CD4-positive, alpha-beta memory T cell (primary cell): ENCODE data around the gene RCC1. TPM values are rescaled to one million over a fixed set of nuclear protein-coding genes. Genes with fewer than 3 reads are reported as not detected.
"Not testable (repeated sequence)": the region's sequence is repeated elsewhere in the genome, so short reads cannot be mapped to it uniquely, and the experiment has no call there.

Source experiments
- CTCF ChIA-PET: fragments of 350-600 bp; sonication (Branson Sonifier 250); formaldehyde crosslinking; loops from one replicate; lab custom pipeline; 2021; ENCODE audit warnings: inconsistent platforms; ENCODE audit not compliant: partially characterized antibody; lab: Charles Lee
- POLR2A ChIA-PET: fragments of 350-600 bp; sonication (Branson Sonifier 250); formaldehyde crosslinking; loops from one replicate; lab custom pipeline; 2021; ENCODE audit not compliant: partially characterized antibody; lab: Charles Lee
- DNase-seq, 5 donors: peaks; one replicate each; pipeline versions ENCODE4 v3.0.0 to v3.0.0-alpha.2; 2020 to 2022; ENCODE audit warnings: mixed read lengths in 1 of 5
- H3K27ac ChIP-seq: one replicate; pipeline ENCODE4 v1.7.0; 2013; ENCODE audit warnings: low read depth, low read length
- H3K27me3 ChIP-seq: 2 replicates; pipeline ENCODE4 v1.7.0; 2013; ENCODE audit warnings: mild to moderate bottlenecking, low read length, moderate library complexity; ENCODE audit not compliant: insufficient read depth
- H3K36me3 ChIP-seq: 2 replicates; pipeline ENCODE4 v1.7.0; 2013; ENCODE audit warnings: mild to moderate bottlenecking, low read length, moderate library complexity; ENCODE audit not compliant: insufficient read depth
- H3K4me1 ChIP-seq: 2 replicates; pipeline ENCODE4 v1.7.0; 2013; ENCODE audit warnings: mild to moderate bottlenecking, low read length, moderate library complexity; ENCODE audit not compliant: insufficient read depth
- H3K4me3 ChIP-seq, 2 donors: one replicate each; pipeline ENCODE4 v1.7.0; 2013; ENCODE audit warnings: low read length in 2 of 2, mild to moderate bottlenecking in 1 of 2
- H3K9me3 ChIP-seq, 2 donors: one replicate each; pipeline ENCODE4 v1.7.0; 2013; ENCODE audit warnings: low read length in 2 of 2, control low read depth in 1 of 2; ENCODE audit not compliant: control insufficient read depth in 1 of 2
- H3K27ac Mint-ChIP-seq, 7 donors: one replicate each; pipeline ENCODE4 v1.8.0; 2020 to 2021; ENCODE audit warnings: mixed read lengths in 7 of 7, mild to moderate bottlenecking in 6 of 7, inconsistent platforms in 3 of 7, moderate library complexity in 3 of 7
- H3K27me3 Mint-ChIP-seq, 2 donors: one replicate each; pipeline ENCODE4 v1.8.0; 2020 to 2021; ENCODE audit warnings: mixed read lengths in 2 of 2
- H3K36me3 Mint-ChIP-seq, 2 donors: one replicate each; pipeline ENCODE4 v1.8.0; 2020 to 2021; ENCODE audit warnings: mixed read lengths in 2 of 2, inconsistent platforms in 1 of 2, mild to moderate bottlenecking in 1 of 2
- H3K4me1 Mint-ChIP-seq, 4 donors: one replicate each; pipeline ENCODE4 v1.8.0; 2020 to 2021; ENCODE audit warnings: mixed read lengths in 4 of 4, mild to moderate bottlenecking in 1 of 4
- H3K4me3 Mint-ChIP-seq, 8 donors: one replicate each; pipeline ENCODE4 v1.8.0; 2020 to 2021; ENCODE audit warnings: mixed read lengths in 8 of 8, mild to moderate bottlenecking in 7 of 8, moderate library complexity in 6 of 8, inconsistent platforms in 3 of 8
- H3K9me3 Mint-ChIP-seq, 8 donors: one replicate each; pipeline ENCODE4 v1.8.0; 2020 to 2021; ENCODE audit warnings: mixed read lengths in 8 of 8, mild to moderate bottlenecking in 5 of 8, inconsistent platforms in 3 of 8, moderate library complexity in 1 of 8
- intact Hi-C: fragments of 100-400 bp; cut with micrococcal nuclease; formaldehyde crosslinking; loops from one replicate; pipeline ENCODE4 v1.15.1; 2023
- polyA plus RNA-seq, 2 donors: library from polyadenylated mRNA; unstranded; fragments of 300-500 nt; fragmentation: Illumina TruSeq; gene quantifications; one replicate each; pipeline ENCODE4 v1.2.3, GENCODE V29; 2021
- total RNA-seq, 2 experiments: library from RNA; stranded (reverse); gene quantifications; one replicate each; pipeline ENCODE4 v1.2.3, GENCODE V29; 2021

The RCC1 gene
- total and polyA plus RNA-seq, 4 experiments from 2014 or later: 7.8 to 18.4 (median 14.2) TPM

DNA sequence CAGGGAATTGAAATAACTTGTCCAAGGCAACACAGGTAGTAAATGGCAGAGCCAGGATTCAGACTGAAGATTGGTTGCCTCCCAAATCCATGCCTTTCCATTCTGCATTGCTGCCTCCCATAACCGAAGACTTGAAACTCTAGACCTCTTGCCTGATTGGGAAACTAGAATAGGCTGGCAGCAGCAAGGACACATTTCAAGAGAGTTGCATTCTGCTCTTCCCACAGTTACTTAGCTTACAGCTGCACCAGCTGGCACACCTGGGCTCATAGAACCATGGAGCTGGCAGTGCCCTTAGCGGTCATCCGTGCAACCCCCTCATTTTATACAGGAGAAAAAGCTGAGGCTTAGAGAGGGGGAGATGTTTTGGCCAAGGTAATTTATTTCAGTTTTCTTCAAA lies 55.0 kb downstream of the RCC1 start:
- H3K9me3 Mint-ChIP-seq: no peaks in the 10 kb centered on the region
- H3K27ac Mint-ChIP-seq: no peak overlapping the region
- intact Hi-C loops: no loop called here
- Histone ChIP-seq H3K4me3 (no peak overlapping the region), H3K36me3 (peaks cover 45% of the 10 kb centered on the region), H3K27me3 (no peaks in the 10 kb centered on the region), H3K27ac (no peak overlapping the region), H3K4me1 (no peaks in the 10 kb centered on the region), H3K9me3 (no peaks in the 10 kb centered on the region)
- ChIA-PET CTCF (interaction anchor here (1.5 kb wide), 1 partner anchor 19 kb away, joined by 3 read pairs; no protein-coding TSS in a partner anchor), POLR2A (interaction anchor here (10.4 kb wide), 1 partner anchor 19 kb away, joined by 80 read pairs; no protein-coding TSS in a partner anchor)
- no peak for DNase-seq
- H3K27me3 Mint-ChIP-seq: no peaks in the 10 kb centered on the region
- peaks cover 17 to 52% of the 10 kb centered on the region in 2 donors for H3K36me3 Mint-ChIP-seq
- H3K4me3 Mint-ChIP-seq: no peak overlapping the region
- H3K4me1 Mint-ChIP-seq: peaks cover 0 to 8% (median 0%) of the 10 kb centered on the region in 4 donors

DNA sequence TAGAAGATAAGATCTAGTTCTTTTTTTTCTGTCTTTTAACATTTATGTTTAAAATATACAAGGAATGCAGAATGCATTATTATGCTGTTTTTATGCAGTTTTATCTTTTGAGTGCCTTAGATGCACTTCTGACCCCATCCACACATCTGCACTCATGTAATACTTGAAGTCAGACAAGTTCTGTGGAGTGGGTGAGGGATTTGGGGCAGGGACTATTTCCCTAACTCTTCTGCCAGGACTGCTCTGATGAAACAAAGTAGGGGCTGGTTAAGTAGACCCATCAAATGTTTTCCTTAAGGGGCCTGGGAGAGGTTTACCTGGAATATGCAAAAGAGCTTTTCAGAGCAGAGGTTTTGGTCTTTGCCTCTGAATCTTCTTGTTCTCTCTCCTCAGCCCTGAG lies 58.5 kb downstream of the RCC1 start:
- peaks cover 37 to 64% of the 10 kb centered on the region in 2 donors for H3K36me3 Mint-ChIP-seq
- H3K9me3 Mint-ChIP-seq: no peaks in the 10 kb centered on the region
- Histone ChIP-seq H3K9me3 (no peaks in the 10 kb centered on the region), H3K4me3 (no peak overlapping the region), H3K36me3 (peaks cover 59% of the 10 kb centered on the region), H3K27me3 (no peaks in the 10 kb centered on the region), H3K27ac (no peak overlapping the region), H3K4me1 (no peaks in the 10 kb centered on the region)
- POLR2A ChIA-PET: interaction anchor here (0.8 to 10.4 kb wide), 2 partner anchors 11 to 16 kb away, joined by 3 to 80 read pairs; partner anchors contain the start of gene TRNAU1AP
- intact Hi-C loops: no loop called here
- H3K4me1 Mint-ChIP-seq: peaks cover 0 to 8% (median under 1%) of the 10 kb centered on the region in 4 donors
- DNase-seq: no peak
- peak overlapping the region in 2 of 7 donors; percentile 19 to 59 for H3K27ac Mint-ChIP-seq
- no peaks in the 10 kb centered on the region for H3K27me3 Mint-ChIP-seq
- H3K4me3 Mint-ChIP-seq: no peak overlapping the region
- CTCF ChIA-PET: interaction anchor here (1.4 kb wide), 1 partner anchor 17 kb away, joined by 3 read pairs; no protein-coding TSS in a partner anchor

DNA sequence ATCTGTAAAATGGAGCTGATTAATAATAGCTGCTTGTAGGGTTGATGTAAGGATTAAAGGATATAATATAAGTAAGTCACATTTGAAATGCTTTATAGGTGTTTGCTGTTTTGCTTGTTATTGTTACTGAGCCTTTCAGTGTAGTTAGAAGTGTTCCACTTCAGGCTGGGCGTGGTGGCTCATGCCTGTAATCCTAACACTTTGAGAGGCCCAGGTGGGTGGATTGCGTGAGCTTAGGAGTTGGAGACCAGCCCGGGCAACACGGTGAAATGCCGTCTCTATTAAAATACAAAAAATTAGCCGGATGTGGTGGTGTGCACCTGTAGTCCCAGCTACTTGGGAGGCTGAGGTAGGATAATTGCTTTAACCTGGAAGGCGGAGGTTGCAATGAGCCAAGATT lies 59.2 kb downstream of the RCC1 start:
- no peak overlapping the region for H3K4me3 ChIP-seq
- intact Hi-C loops: no loop called here
- no peaks in the 10 kb centered on the region for H3K9me3 Mint-ChIP-seq
- H3K4me1 Mint-ChIP-seq: peaks cover 0 to 8% (median under 1%) of the 10 kb centered on the region in 4 donors
- H3K27me3 ChIP-seq: no peaks in the 10 kb centered on the region
- H3K4me1 ChIP-seq: no peaks in the 10 kb centered on the region
- ChIA-PET CTCF (interaction anchor here (1.4 kb wide), 1 partner anchor 17 kb away, joined by 3 read pairs; no protein-coding TSS in a partner anchor), POLR2A (interaction anchor here (0.6 to 10.4 kb wide), 2 partner anchors 15 to 210 kb away, joined by 3 to 80 read pairs; no protein-coding TSS in a partner anchor)
- H3K27ac Mint-ChIP-seq: peak overlapping the region in 1 of 7 donors; percentile 36
- H3K27ac ChIP-seq: no peak overlapping the region
- no peak overlapping the region for H3K4me3 Mint-ChIP-seq
- no peaks in the 10 kb centered on the region for H3K27me3 Mint-ChIP-seq
- peaks cover 51% of the 10 kb centered on the region for H3K36me3 ChIP-seq
- no peak for DNase-seq
- no peaks in the 10 kb centered on the region for H3K9me3 ChIP-seq
- peaks cover 33 to 57% of the 10 kb centered on the region in 2 donors for H3K36me3 Mint-ChIP-seq

DNA sequence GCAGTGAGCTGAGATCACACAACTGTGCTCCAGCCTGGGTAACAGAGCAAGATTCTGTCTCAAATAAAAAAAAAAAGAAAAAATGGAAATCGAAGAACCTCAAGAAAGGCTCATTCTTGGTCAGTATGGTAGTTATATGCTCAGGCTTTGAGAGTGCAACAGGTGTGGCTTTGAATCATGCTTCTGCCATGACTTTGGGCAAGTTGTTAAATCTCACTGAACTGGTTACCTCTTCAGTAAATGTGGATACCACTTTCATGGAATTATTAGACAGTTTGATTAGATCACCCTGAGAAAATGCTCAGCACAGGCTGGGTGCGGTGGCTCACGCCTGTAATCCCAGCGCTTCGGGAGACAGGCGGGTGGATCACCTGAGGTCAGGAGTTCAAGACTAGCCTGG lies 59.9 kb downstream of the RCC1 start:
- H3K27me3 ChIP-seq: no peaks in the 10 kb centered on the region
- H3K9me3 Mint-ChIP-seq: no peaks in the 10 kb centered on the region
- no peaks in the 10 kb centered on the region for H3K9me3 ChIP-seq
- intact Hi-C loops: no loop called here
- POLR2A ChIA-PET: interaction anchor here (0.6 to 10.4 kb wide), 2 partner anchors 15 to 209 kb away, joined by 3 to 80 read pairs; no protein-coding TSS in a partner anchor
- CTCF ChIA-PET: interaction anchor here (0.6 kb wide), 1 partner anchor 57 kb away, joined by 3 read pairs; no protein-coding TSS in a partner anchor
- H3K36me3 Mint-ChIP-seq: peaks cover 33 to 55% of the 10 kb centered on the region in 2 donors
- no peak overlapping the region for H3K27ac Mint-ChIP-seq
- H3K27me3 Mint-ChIP-seq: no peaks in the 10 kb centered on the region
- H3K4me3 Mint-ChIP-seq: no peak overlapping the region
- no peak for DNase-seq
- H3K4me1 ChIP-seq: no peaks in the 10 kb centered on the region
- H3K36me3 ChIP-seq: peaks cover 45% of the 10 kb centered on the region
- H3K4me1 Mint-ChIP-seq: peaks cover 0 to 8% (median under 1%) of the 10 kb centered on the region in 4 donors
- no peak overlapping the region for H3K4me3 ChIP-seq
- no peak overlapping the region for H3K27ac ChIP-seq

DNA sequence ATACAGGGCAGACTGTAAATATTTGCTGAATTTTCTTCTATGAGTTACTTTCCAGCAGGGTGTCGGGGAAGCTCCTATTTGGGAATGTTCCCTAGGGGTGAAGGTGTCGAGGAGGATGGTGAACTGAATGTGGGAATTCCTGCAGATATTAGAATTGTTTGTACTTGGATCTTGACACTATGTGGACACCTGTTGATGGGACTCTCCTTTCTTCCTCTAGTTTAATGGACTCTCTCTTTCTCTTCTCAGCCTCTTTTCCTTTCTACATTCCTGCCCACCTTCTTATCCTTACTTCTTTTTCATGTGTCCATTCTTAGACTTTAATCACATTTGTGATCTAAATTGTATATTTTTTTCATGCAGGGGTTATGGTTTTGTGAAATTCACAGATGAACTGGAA lies 61.1 kb downstream of the RCC1 start:
- no peaks in the 10 kb centered on the region for H3K9me3 Mint-ChIP-seq
- no peaks in the 10 kb centered on the region for H3K9me3 ChIP-seq
- peaks cover 0 to 2% (median 0%) of the 10 kb centered on the region in 4 donors for H3K4me1 Mint-ChIP-seq
- H3K36me3 ChIP-seq: peaks cover 40% of the 10 kb centered on the region
- H3K27me3 ChIP-seq: no peaks in the 10 kb centered on the region
- no peaks in the 10 kb centered on the region for H3K4me1 ChIP-seq
- H3K27ac Mint-ChIP-seq: no peak overlapping the region
- no peak overlapping the region for H3K4me3 Mint-ChIP-seq
- peaks cover 33 to 54% of the 10 kb centered on the region in 2 donors for H3K36me3 Mint-ChIP-seq
- no peak overlapping the region for H3K4me3 ChIP-seq
- no peak overlapping the region for H3K27ac ChIP-seq
- ChIA-PET CTCF (no interaction called here), POLR2A (interaction anchor here (0.6 to 10.4 kb wide), 3 partner anchors 13 to 478 kb away, joined by 3 to 80 read pairs (median 3); no protein-coding TSS in a partner anchor)
- intact Hi-C loops: no loop called here
- H3K27me3 Mint-ChIP-seq: no peaks in the 10 kb centered on the region
- no peak for DNase-seq

DNA sequence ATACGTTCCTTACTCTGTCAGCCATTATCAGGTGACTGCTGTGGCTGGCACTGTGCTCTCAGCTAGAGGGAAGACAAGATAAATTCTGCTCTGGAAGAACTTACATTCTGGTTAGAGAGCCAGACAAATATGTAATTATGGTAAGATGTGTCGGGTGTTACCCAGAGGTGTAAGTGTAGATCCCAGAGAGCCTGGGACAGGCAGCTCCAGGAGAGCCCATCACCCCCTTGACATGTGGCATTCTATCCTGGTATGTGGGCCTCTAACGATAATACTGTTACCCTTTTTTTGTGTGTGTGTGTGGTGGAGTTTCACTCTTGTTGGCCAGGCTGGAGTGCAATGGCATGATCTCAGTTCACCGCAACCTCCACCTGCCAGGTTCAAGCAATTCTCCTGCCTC lies 66.1 kb downstream of the RCC1 start:
- no peaks in the 10 kb centered on the region for H3K9me3 Mint-ChIP-seq
- no peak overlapping the region for H3K4me3 Mint-ChIP-seq
- Histone ChIP-seq H3K27ac (no peak overlapping the region), H3K4me1 (no peaks in the 10 kb centered on the region), H3K4me3 (no peak overlapping the region), H3K27me3 (no peaks in the 10 kb centered on the region), H3K36me3 (peaks cover 29% of the 10 kb centered on the region), H3K9me3 (no peaks in the 10 kb centered on the region)
- CTCF ChIA-PET: no interaction called here
- H3K27ac Mint-ChIP-seq: peak overlapping the region in 1 of 7 donors; percentile 18
- no peak for DNase-seq
- H3K4me1 Mint-ChIP-seq: peaks cover 0 to 2% (median 0%) of the 10 kb centered on the region in 4 donors
- peaks cover 34 to 49% of the 10 kb centered on the region in 2 donors for H3K36me3 Mint-ChIP-seq
- intact Hi-C loops: no loop called here
- no peaks in the 10 kb centered on the region for H3K27me3 Mint-ChIP-seq
- POLR2A ChIA-PET: interaction anchor here (1.9 to 4.9 kb wide), 2 partner anchors 9 to 19 kb away, joined by 11 to 44 read pairs; partner anchors contain the start of gene TRNAU1AP

DNA sequence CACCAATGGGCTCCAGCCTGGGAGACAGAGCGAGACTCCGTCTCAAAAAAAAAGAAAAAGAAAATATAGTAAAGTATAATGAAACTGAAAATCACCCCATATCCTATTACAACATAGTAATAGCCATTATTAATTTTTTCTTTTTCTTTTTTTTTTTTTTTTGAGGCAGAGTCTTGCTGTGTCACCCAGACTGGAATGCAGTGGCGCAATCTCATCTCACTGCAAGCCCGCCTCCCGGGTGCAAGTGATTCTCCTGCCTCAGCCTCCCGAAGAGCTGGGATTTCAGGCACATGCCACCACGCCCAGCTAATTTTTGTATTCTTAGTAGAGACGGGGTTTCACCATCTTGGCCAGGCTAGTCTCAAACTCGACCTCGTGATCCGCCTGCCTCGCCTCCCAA lies 67.0 kb downstream of the RCC1 start:
- peaks cover 37 to 49% of the 10 kb centered on the region in 2 donors for H3K36me3 Mint-ChIP-seq
- POLR2A ChIA-PET: interaction anchor here (4.9 kb wide), 1 partner anchor 8 kb away, joined by 44 read pairs; no protein-coding TSS in a partner anchor
- H3K27me3 ChIP-seq, H3K4me1 Mint-ChIP-seq, DNase-seq, intact Hi-C loops, H3K27ac Mint-ChIP-seq, H3K27me3 Mint-ChIP-seq, H3K4me3 ChIP-seq, H3K27ac ChIP-seq, H3K9me3 ChIP-seq, H3K4me1 ChIP-seq, H3K4me3 Mint-ChIP-seq, CTCF ChIA-PET, H3K9me3 Mint-ChIP-seq: not testable (repeated sequence)
- H3K36me3 ChIP-seq: peaks cover 31% of the 10 kb centered on the region
